HS-5 (cell line): Measurements from ENCODE around the gene KRTAP10-3.
"Not testable (repeated sequence)": the region's sequence is repeated elsewhere in the genome, so short reads cannot be mapped to it uniquely, and the experiment has no call there.

Experiments
- DNase-seq: peaks from one replicate; pipeline ENCODE4 v3.0.0-alpha.2; 2012; ENCODE audit warnings: low read depth

The KRTAP10-3 gene

GRCh38 chr21:44571296-44571695, 12.7 kb upstream of the KRTAP10-3 start:
- DNase-seq, result no peak

DNA sequence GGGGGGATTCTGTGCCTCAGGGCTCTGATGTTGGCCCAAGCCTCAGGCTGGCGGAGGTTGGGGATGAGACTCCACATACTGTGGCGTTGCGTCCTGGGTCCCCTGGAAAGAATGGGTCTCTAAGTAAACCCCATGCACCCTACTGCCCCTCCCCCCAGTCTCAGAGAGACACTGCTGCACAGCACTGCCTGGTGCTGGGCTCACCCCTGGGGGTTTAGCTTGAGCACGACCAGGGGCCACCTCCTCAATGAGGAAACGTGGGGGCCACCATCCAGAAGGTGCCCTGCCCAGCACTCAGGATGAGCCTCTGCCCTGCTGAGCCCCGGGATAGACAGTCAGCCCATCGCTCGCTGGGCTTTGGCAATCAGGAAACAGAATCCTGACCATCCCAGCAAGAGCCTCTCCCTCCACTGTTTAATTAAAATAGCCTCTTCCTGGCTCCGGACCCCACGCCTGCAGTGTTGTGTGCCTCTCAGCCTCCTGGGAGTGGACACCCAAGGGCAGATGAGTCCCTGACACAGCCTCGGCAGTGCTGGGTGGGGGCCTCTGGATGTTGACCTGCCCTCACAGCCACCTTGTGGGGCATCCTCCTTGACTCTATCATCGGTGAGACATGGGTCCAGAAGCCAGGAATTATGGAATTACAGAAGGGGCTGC, 11.4 kb upstream of the KRTAP10-3 start:
- no peak for DNase-seq

DNA sequence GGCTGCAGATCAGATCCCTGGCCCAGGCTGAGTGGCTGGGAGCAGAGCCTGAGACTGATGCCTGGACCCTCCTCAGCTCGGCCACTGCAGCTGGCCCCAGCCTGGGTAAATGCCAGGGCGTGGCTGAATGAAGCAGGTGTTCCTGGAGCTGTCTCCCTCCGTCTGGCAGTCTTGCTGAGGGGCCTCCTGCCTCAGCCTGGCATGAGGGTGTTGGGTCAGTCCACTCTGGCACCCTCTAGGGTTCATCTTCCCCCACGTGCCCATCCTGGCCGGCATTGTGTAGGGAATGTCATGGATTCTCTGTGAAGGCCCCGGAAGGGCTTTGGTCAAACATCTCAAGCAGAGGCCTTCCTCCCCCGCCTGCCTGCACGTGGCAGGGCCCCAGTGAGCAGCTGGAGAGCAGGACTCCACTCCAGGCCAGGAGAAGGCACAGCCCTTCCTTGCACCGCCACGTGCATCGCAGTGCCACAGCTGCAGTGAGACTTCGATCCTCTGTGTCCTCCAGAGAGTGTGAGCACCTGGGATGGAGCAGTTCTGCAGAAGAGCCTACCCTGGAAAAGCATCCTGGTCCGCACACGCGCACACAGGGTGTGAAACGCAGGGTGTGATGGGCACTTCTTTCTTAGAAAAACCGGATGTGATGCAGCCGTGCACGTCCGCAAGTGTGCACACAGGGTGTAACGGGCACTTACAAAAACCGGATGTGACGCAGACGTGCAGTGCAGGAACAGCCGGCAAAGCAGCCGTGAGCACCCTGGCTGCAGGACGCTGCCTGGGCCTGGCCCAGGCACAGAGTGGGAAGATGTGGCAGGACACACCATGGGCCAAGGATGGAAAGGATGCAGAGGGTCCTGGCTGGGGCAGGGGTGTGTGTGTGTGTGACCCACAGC, 10.3 kb upstream of the KRTAP10-3 start:
- DNase-seq, result no peak

DNA sequence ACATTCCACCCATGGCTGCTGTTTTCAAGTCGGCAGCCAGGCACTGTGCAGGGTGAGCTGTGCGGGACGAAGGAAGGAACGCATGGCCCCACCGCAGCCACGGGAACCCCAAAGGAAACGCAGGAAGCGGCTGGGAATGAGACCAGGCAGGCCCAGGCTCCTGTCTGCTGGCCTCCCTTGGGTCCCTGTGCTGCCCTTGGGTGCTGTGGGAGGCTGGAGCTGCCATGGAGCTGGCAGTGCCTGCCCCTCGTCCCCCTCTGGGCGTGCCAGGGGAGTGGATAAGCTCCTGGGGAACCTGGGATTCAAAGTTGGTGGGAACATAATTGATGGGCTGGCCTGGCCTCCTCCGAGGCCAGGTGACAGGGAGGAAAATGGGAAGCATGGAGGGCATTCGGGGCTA, 9.7 kb upstream of the KRTAP10-3 start:
- no peak for DNase-seq

DNA sequence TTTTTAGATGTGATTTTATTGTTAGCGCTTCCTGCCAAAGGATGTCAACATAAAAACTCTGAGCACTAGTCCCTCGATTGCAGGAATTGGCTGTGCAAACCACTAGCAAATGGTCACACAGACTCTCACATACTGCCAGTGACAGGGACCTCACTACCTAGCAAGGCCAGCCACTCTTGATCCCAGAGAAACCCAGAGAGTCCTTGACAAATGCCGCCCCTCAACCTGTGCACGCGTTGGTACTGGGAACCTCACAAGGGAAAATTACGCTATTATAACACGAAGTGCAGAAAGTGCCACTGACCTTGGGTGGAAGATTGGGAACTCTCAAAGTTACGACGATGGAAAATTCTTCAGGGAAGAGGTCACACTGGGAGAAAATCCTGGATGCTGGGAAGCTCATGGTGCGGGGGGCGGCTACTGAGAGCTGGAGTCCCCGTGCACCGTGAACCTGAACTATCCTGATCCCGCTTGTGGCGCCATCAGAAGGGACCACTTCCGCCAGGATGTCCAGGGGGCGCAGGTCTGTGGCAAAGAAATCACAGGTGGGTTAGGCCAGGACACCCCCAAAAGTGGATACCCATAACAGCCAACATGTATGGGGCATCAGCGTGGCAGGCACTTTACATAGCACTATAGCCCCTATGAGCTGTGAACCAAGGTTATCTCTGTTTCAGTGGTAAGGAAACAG, 9.0 kb upstream of the KRTAP10-3 start:
- DNase-seq, result no peak

DNA sequence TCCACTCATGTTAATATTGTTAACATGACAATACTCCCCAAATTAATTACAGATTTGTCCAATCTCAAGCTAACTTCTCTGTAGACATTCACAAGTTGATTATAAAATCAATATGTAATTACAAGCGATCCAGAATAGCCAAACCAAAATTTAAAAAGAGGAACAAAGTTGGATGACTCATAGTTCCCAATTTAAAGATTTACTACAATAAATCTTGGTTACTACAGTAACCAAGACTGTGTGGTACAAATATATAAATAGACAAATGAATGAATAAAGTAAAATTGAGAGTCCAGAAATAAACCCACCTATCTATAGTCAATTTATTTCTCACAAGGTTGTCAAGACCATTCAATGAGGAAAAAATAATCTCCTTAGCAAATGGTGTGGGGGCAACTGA, 7.8 kb upstream of the KRTAP10-3 start:
- no peak for DNase-seq

- DNase-seq, result no peak
These were observed 6.4 kb upstream of the KRTAP10-3 start for GRCh38 chr21:44564886-44565598.

GRCh38 chr21:44564099-44564498, 5.5 kb upstream of the KRTAP10-3 start:
- DNase-seq, result no peak

GRCh38 chr21:44558329-44558675, 293 bp downstream of the KRTAP10-3 start:
- not testable (repeated sequence) for DNase-seq

DNA sequence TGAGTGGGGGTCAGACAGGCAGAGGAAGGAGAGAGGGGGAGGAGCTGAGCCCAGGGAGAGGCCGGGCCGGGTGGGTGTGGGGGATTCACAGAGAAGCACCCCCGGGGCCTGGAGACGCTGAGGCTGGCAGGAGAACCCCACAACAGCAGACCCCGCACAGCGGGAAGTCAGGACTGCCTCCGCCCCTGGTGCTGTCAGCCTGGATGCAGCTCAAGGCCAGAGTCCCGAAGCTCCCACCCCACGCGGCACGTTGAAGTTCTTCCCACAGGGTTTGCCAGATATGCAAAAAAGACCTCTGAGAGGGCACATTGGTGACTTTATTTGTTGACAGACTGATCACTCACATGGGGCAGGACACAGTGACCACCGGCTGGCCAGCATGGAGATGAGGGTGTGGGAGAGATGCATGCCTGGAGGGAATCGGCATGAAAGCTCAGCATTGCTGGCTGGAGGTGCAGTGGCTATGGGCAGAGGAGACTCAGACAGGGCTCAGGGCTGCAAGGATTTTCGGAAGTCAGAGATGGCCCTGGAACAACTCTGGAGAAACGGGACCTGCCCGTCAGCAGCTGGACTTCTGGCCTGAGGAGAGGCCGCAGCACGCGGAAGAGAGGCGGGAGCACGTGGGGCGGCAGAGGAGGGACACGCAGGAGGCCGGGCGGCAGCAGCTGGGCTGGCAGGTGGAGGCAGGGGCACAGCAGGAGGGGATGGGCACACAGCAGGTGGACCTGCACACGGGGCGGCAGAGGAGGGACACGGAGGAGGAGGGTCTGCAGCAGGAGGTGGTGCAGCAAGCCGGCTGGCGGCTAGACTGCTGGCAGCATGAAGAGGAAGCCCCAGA, 885 bp downstream of the KRTAP10-3 start:
- no peak for DNase-seq

DNA sequence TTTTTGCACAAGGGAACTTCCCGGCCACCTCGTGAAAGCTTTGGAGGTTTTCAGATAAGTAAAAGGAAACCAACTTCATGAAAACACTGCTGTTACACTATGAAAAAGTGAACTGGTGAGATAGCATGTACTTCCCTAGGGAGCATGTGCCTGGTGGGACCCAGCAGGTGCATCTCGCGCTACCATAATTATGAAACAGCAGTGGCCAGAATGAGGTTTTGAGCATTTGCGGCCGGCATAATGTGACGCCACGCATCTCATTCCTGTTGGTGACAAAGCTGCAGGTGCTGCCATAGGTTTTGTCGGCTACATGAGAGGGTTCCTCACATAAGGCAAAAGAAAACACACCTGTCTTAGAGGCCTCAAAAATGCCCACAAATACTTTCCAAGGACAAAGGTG, 1.7 kb downstream of the KRTAP10-3 start:
- no peak for DNase-seq

GRCh38 chr21:44555200-44555875, 3.3 kb downstream of the KRTAP10-3 start:
- no peak for DNase-seq

GRCh38 chr21:44552681-44553080, 5.9 kb downstream of the KRTAP10-3 start:
- no peak for DNase-seq

DNA sequence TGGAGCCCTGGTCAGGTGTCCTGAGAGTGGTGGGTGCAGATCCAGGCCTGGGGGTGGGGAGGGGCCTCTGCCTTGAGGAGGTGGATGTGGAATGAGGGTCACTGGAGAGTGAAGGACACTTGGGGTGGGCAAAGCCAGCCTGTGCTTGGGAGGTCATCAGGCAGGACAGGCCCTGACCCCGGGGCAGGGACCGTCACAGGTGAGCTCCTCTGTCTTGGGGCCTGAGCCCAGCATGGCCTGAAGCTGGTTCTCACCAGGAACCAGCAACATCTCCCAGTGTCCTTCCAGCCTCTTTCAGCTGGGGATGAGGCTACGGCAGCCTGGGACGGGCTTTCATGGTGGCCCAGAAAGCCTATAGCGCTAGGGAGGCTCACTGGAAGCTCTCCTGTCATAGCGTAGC, 6.5 kb downstream of the KRTAP10-3 start:
- no peak for DNase-seq

DNA sequence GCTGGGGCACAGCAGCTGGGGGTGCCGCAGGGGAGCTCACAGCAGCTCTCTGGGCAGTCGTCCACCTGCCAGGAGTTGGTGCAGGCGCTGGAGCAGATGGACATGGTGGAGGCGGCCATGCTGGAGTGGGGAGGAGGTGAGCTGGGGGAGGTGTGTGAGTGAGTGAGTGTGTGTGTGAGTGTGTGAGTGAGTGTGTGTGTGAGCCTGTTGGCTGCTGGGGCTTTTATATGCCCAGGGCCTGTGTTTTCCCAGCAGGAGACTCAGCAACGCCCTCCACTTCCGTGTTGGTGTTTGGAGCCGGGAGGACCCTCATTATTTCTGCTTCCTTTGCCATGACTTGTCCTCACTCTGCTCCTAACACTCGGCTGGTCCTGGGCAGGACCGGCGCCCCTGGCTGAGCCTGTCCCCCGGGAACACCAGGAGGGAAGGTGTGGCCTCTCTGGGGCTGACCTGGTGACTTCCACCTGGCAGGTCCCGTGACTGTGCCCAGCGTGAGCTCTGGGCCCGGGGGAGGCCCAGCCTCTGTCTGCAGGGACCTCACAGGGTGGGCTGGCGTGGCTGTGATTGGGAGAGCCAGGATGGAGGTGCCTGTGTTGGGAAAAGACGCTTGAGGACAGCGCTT, 7.1 kb downstream of the KRTAP10-3 start, which contains the start of gene KRTAP10-2:
TSS of gene KRTAP10-2 (minus strand) at position 166 of the 622 bp plus-strand sequence. CDS start at position 119, 47 bp downstream.
- DNase-seq, result no peak

- DNase-seq, result no peak
These were observed 7.8 kb downstream of the KRTAP10-3 start for GRCh38 chr21:44550807-44551206.

- not testable (repeated sequence) for DNase-seq
These were observed 8.3 kb downstream of the KRTAP10-3 start for GRCh38 chr21:44550285-44550684.

GRCh38 chr21:44549525-44550211, 8.9 kb downstream of the KRTAP10-3 start:
- DNase-seq, result no peak

DNA sequence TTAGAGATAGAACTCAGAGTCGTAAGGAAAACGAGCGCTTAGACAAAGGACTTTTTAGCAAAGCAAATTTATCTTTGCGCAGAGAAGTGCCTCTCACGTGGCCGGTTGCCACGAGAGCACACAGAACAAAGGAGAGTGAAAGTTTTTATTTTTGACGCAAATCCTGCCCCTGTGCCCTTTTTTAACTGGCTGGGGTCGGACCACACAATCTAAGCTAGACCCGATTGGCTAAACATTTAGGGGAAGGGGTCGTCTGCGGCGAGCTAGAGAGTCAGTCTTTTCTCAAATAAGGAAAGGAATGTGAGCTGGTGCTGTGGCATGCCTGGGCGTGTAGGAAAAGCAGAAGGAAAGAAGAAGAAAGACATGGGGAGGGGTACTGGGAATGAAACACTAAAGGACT, 9.7 kb downstream of the KRTAP10-3 start:
- DNase-seq, result no peak

GRCh38 chr21:44548381-44548780, 10.2 kb downstream of the KRTAP10-3 start:
- no peak for DNase-seq
